H9 (cell line): ENCODE data around the gene INSM1. TPM values are rescaled to one million over a fixed set of nuclear protein-coding genes. Genes with fewer than 3 reads are reported as not detected.

Experiments used
- DNase-seq: peaks from one replicate; pipeline ENCODE4 v3.0.0-alpha.2; 2017
- H2AFZ ChIP-seq: one replicate; pipeline ENCODE4 v1.6.1; 2013; ENCODE audit warnings: mild to moderate bottlenecking, low read length, control low read depth, moderate library complexity
- H2AK5ac ChIP-seq: 2 replicates; pipeline ENCODE4 v1.6.1; 2013; ENCODE audit warnings: low read length, control low read depth, mixed read lengths; ENCODE audit not compliant: insufficient read length
- H2BK120ac ChIP-seq: one replicate; pipeline ENCODE4 v1.6.1; 2013; ENCODE audit warnings: low read depth, mild to moderate bottlenecking, low read length, control low read depth, inconsistent platforms; ENCODE audit not compliant: poor library complexity, severe bottlenecking
- H2BK12ac ChIP-seq: 2 replicates; pipeline ENCODE4 v1.6.1; 2013; ENCODE audit warnings: low read length, control low read depth, mixed read lengths, low read depth; ENCODE audit not compliant: insufficient read length
- H2BK15ac ChIP-seq: 2 replicates; pipeline ENCODE4 v1.6.1; 2013; ENCODE audit warnings: low read depth, low read length, control low read depth
- H2BK20ac ChIP-seq: one replicate; pipeline ENCODE4 v1.6.1; 2013; ENCODE audit warnings: low read depth, mild to moderate bottlenecking, low read length, control low read depth, inconsistent platforms; ENCODE audit not compliant: poor library complexity, severe bottlenecking
- H2BK5ac ChIP-seq: 2 replicates; pipeline ENCODE4 v1.6.1; 2013; ENCODE audit warnings: low read length, control low read depth, mixed read lengths; ENCODE audit not compliant: insufficient read length
- H3K14ac ChIP-seq: 2 replicates; pipeline ENCODE4 v1.6.1; 2013; ENCODE audit warnings: low read length, control low read depth; ENCODE audit not compliant: insufficient read depth
- H3K18ac ChIP-seq: 2 replicates; pipeline ENCODE4 v1.6.1; 2013; ENCODE audit warnings: low read depth, mild to moderate bottlenecking, mixed read lengths, low read length, control low read depth; ENCODE audit not compliant: insufficient read length
- H3K23ac ChIP-seq: 2 replicates; pipeline ENCODE4 v1.6.1; 2013; ENCODE audit warnings: low read length, control low read depth, mixed read lengths, low read depth; ENCODE audit not compliant: insufficient read length
- H3K23me2 ChIP-seq: 2 replicates; pipeline ENCODE4 v1.6.1; 2013; ENCODE audit warnings: low read depth, mild to moderate bottlenecking, mixed read lengths, low read length, control low read depth; ENCODE audit not compliant: insufficient read length, poor library complexity, severe bottlenecking
- H3K27ac ChIP-seq: 2 replicates; pipeline ENCODE4 v1.5.1; 2013; ENCODE audit warnings: low read length, control low read depth, mixed read lengths, low read depth; ENCODE audit not compliant: insufficient read length
- H3K27me3 ChIP-seq: 2 replicates; pipeline ENCODE4 v1.6.1; 2013; ENCODE audit warnings: low read length, control low read depth, inconsistent platforms; ENCODE audit not compliant: insufficient read depth
- H3K4ac ChIP-seq: 2 replicates; pipeline ENCODE4 v1.6.1; 2013; ENCODE audit warnings: low read depth, mild to moderate bottlenecking, control low read depth, inconsistent platforms, low read length, moderate library complexity
- H3K4me1 ChIP-seq: 2 replicates; pipeline ENCODE4 v1.6.1; 2013; ENCODE audit warnings: low read length, control low read depth, inconsistent platforms; ENCODE audit not compliant: insufficient read depth
- H3K4me2 ChIP-seq: 2 replicates; pipeline ENCODE4 v1.6.1; 2013; ENCODE audit warnings: low read length, control low read depth, mixed read lengths; ENCODE audit not compliant: insufficient read length, insufficient read depth
- H3K56ac ChIP-seq: 2 replicates; pipeline ENCODE4 v1.6.1; 2013; ENCODE audit warnings: low read depth, mild to moderate bottlenecking, mixed read lengths, low read length, control low read depth; ENCODE audit not compliant: insufficient read length
- H3K79me1 ChIP-seq: 2 replicates; pipeline ENCODE4 v1.6.1; 2013; ENCODE audit warnings: low read depth, mild to moderate bottlenecking, moderate library complexity, low read length, control low read depth, inconsistent platforms; ENCODE audit not compliant: insufficient read depth, poor library complexity, severe bottlenecking
- H3K79me2 ChIP-seq: 2 replicates; pipeline ENCODE4 v1.6.1; 2013; ENCODE audit warnings: low read length, control low read depth, inconsistent platforms; ENCODE audit not compliant: insufficient read depth
- H3K9ac ChIP-seq: 2 replicates; pipeline ENCODE4 v1.6.1; 2013; ENCODE audit warnings: low read length, control low read depth, mixed read lengths; ENCODE audit not compliant: insufficient read length; ENCODE audit errors: extremely low read depth
- H3K9me3 ChIP-seq: one replicate; pipeline ENCODE4 v1.6.1; 2013; ENCODE audit warnings: low read depth, low read length, inconsistent platforms; ENCODE audit not compliant: control insufficient read depth
- H3T11ph ChIP-seq: one replicate; pipeline ENCODE4 v1.6.1; 2013; ENCODE audit warnings: mild to moderate bottlenecking, low read length, control low read depth, inconsistent platforms
- H4K20me1 ChIP-seq: one replicate; pipeline ENCODE4 v1.6.1; 2013; ENCODE audit not compliant: control insufficient read depth, insufficient read length, insufficient read depth
- H4K5ac ChIP-seq: 2 replicates; pipeline ENCODE4 v1.6.1; 2013; ENCODE audit warnings: low read depth, mild to moderate bottlenecking, mixed read lengths, low read length, control low read depth; ENCODE audit not compliant: insufficient read length
- H4K8ac ChIP-seq: replicated peaks from 2 replicates; pipeline ENCODE4 v1.6.1; 2013; ENCODE audit warnings: low read length, control low read depth, mixed read lengths, low read depth; ENCODE audit not compliant: insufficient read length
- H4K91ac ChIP-seq: 2 replicates; pipeline ENCODE4 v1.6.1; 2013; ENCODE audit warnings: low read depth, mild to moderate bottlenecking, moderate library complexity, mixed read lengths, low read length, control low read depth; ENCODE audit not compliant: insufficient read length
- H3K27ac Mint-ChIP-seq, 3 experiments: 2 replicates in 2 of 3; 3 replicates in 1 of 3; pipeline ENCODE4 v1.8.0; 2020 to 2021; ENCODE audit warnings: mixed read lengths in 3 of 3, mild to moderate bottlenecking in 1 of 3, moderate library complexity in 1 of 3
- H3K27me3 Mint-ChIP-seq: 2 replicates; pipeline ENCODE4 v1.8.0; 2021; ENCODE audit warnings: low read depth, mild to moderate bottlenecking, moderate library complexity, mixed read lengths
- H3K36me3 Mint-ChIP-seq, 3 experiments: 2 replicates in 2 of 3; 3 replicates in 1 of 3; pipeline ENCODE4 v1.8.0; 2020 to 2021; ENCODE audit warnings: low read depth in 3 of 3, mixed read lengths in 3 of 3; ENCODE audit not compliant: insufficient read depth in 1 of 3
- H3K4me1 Mint-ChIP-seq, 2 experiments: 2 replicates each; pipeline ENCODE4 v1.8.0; 2020; ENCODE audit warnings: mixed read lengths in 2 of 2
- H3K4me3 Mint-ChIP-seq, 2 experiments: 2 replicates in 1 of 2; 3 replicates in 1 of 2; pipeline ENCODE4 v1.8.0; 2020 to 2021; ENCODE audit warnings: mild to moderate bottlenecking in 2 of 2, mixed read lengths in 2 of 2, moderate library complexity in 1 of 2
- H3K9me3 Mint-ChIP-seq, 2 experiments: 2 replicates in 1 of 2; 3 replicates in 1 of 2; pipeline ENCODE4 v1.8.0; 2020; ENCODE audit warnings: mild to moderate bottlenecking in 2 of 2, mixed read lengths in 2 of 2, moderate library complexity in 1 of 2
- CTCF ChIP-seq: fragments of 200-600 bp; sonication (generic); conservative IDR thresholded peaks from 3 replicates; pipeline ENCODE4 v1.8.0; 2021; ENCODE audit warnings: antibody characterized with exemption, mild to moderate bottlenecking
- WGBS: extraction: QIAGEN DNeasy Blood & Tissue Kit; methylation state at CpG from one replicate; pipeline ENCODE4 v1.1.7; 2013; ENCODE audit warnings: missing lambda C conversion rate, low lambda C conversion rate, mixed read lengths; ENCODE audit not compliant: insufficient read length; ENCODE audit errors: extremely low coverage; 5-methylcytosine and 5-hydroxymethylcytosine counted together
- total RNA-seq: library from RNA; stranded (reverse); gene quantifications from 2 replicates; pipeline ENCODE4 v1.2.1, GENCODE V29; 2021

The INSM1 gene
- total RNA-seq, 1 experiment from 2014 or later = 0.83 TPM

GRCh38 chr20:20406306-20406705 lies 38.4 kb downstream of the INSM1 start:
- Mint-ChIP-seq H3K9me3 (no peaks in the 10 kb centered on the region), H3K36me3 (no peaks in the 10 kb centered on the region; a peak in 2 of 7 replicates), H3K27ac (no peak overlapping the region), H3K4me1 (peaks cover 22 to 36% of the 10 kb centered on the region in 2 experiments), H3K4me3 (no peak overlapping the region; a peak in 1 of 5 replicates), H3K27me3 (no peaks in the 10 kb centered on the region; the same call in none of the 2 replicates)
- H3K79me2 ChIP-seq = no peaks in the 10 kb centered on the region
- no peak overlapping the region for H2BK15ac ChIP-seq
- H3K56ac ChIP-seq = no peak overlapping the region
- no CpG with 5 or more reads among the region's 2 CpGs for WGBS
- no peak overlapping the region for H2AFZ ChIP-seq
- H3K9ac ChIP-seq = no peak overlapping the region
- no peaks in the 10 kb centered on the region for H3K27me3 ChIP-seq
- no peaks in the 10 kb centered on the region for H3K4me1 ChIP-seq
- H4K5ac ChIP-seq = no peak overlapping the region
- H3K18ac ChIP-seq = no peak overlapping the region
- H2BK5ac ChIP-seq = no peak overlapping the region
- no peak overlapping the region for H3T11ph ChIP-seq
- no peak overlapping the region for H2AK5ac ChIP-seq
- no peaks in the 10 kb centered on the region for H3K9me3 ChIP-seq
- no peak overlapping the region for H3K4me2 ChIP-seq
- H3K23me2 ChIP-seq = no peaks in the 10 kb centered on the region
- H4K91ac ChIP-seq = no peak overlapping the region
- H3K14ac ChIP-seq = no peak overlapping the region
- no peak overlapping the region for H4K8ac ChIP-seq
- H4K20me1 ChIP-seq = no peaks in the 10 kb centered on the region
- H3K4ac ChIP-seq = no peak overlapping the region
- no peak overlapping the region for H2BK20ac ChIP-seq
- DNase-seq = no peak
- no peak overlapping the region for H3K23ac ChIP-seq
- H3K79me1 ChIP-seq = no peaks in the 10 kb centered on the region
- H3K27ac ChIP-seq = no peak overlapping the region
- H2BK120ac ChIP-seq = no peak overlapping the region
- H2BK12ac ChIP-seq = no peak overlapping the region
- no peak for TF ChIP-seq CTCF
